NB4 (cell line): ENCODE data around the gene BRPF3.

Source experiments
- CTCF ChIP-seq: IDR thresholded peaks from one replicate; pipeline ENCODE4 v1.5.1; 2012; ENCODE audit warnings: low read depth, low read length
- MAX ChIP-seq: IDR thresholded peaks from 2 replicates; pipeline ENCODE4 v1.6.1; 2011; ENCODE audit warnings: low read depth, low read length
- POLR2A ChIP-seq: IDR thresholded peaks from 2 replicates; pipeline ENCODE4 v1.6.1; 2011; ENCODE audit warnings: mild to moderate bottlenecking; ENCODE audit not compliant: insufficient read length; ENCODE audit errors: extremely low read depth

GRCh38 chr6:36243562-36244212 is 47.1 kb downstream of the BRPF3 start:
- TF ChIP-seq CTCF: no peak
- no peak for TF ChIP-seq POLR2A
- TF ChIP-seq MAX: no peak
